ENCODE data around the gene ATP6V0E2. TPM values are rescaled to one million over a fixed set of nuclear protein-coding genes. Genes with fewer than 3 reads are reported as not detected.

ATP6V0E2 gene
- total RNA-seq, 4 donors from 2014 or later, result 1.9 to 56.7 (median 28.4) TPM

GRCh38 chr7:149873970-149874643 is 338 bp downstream of the ATP6V0E2 start:
- intact Hi-C loops (cut with DNase I; ENCODE audit: low total_unique reads) (no loop called here), in situ Hi-C loops (cut with MboI; ENCODE audit: low pct_ligation_motif_present in 1 of 4, low pct_unique_long_range_greater_than_20kb in 1 of 4, low sequenced_read_pairs in 3 of 4) (no loop called here)
- Histone ChIP-seq H3K4me3 (peak overlapping the region; percentile 53 to 72 (median 68)), H3K27me3 (no peaks in the 10 kb centered on the region), H3K9me3 (no peaks in the 10 kb centered on the region), H3K27ac (peak overlapping the region; percentile 85 to 92 (median 90)), H3K36me3 (no peaks in the 10 kb centered on the region), H3K4me1 (peaks cover 6 to 19% (median 17%) of the 10 kb centered on the region in 4 donors)
- no peak for DNase-seq
- 8% methylated on average over 37 of the region's 46 CpGs; no CpG with 5 or more reads in 1 of the 2 donors for WGBS, 2 donors (ENCODE audit: low coverage in 1 of 2)
- no peak for TF ChIP-seq EP300 (IDR thresholded peaks at IDR 0.05; ENCODE audit: low read depth)
- TF ChIP-seq, protein P1, sequence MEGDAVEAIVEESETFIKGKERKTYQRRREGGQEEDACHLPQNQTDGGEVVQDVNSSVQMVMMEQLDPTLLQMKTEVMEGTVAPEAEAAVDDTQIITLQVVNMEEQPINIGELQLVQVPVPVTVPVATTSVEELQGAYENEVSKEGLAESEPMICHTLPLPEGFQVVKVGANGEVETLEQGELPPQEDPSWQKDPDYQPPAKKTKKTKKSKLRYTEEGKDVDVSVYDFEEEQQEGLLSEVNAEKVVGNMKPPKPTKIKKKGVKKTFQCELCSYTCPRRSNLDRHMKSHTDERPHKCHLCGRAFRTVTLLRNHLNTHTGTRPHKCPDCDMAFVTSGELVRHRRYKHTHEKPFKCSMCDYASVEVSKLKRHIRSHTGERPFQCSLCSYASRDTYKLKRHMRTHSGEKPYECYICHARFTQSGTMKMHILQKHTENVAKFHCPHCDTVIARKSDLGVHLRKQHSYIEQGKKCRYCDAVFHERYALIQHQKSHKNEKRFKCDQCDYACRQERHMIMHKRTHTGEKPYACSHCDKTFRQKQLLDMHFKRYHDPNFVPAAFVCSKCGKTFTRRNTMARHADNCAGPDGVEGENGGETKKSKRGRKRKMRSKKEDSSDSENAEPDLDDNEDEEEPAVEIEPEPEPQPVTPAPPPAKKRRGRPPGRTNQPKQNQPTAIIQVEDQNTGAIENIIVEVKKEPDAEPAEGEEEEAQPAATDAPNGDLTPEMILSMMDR (IDR thresholded peaks at IDR 0.05), result no peak
- no peak for TF ChIP-seq POLR2AphosphoS5 (IDR thresholded peaks at IDR 0.05)
- no peak for TF ChIP-seq POLR2A (IDR thresholded peaks at IDR 0.05)

DNA sequence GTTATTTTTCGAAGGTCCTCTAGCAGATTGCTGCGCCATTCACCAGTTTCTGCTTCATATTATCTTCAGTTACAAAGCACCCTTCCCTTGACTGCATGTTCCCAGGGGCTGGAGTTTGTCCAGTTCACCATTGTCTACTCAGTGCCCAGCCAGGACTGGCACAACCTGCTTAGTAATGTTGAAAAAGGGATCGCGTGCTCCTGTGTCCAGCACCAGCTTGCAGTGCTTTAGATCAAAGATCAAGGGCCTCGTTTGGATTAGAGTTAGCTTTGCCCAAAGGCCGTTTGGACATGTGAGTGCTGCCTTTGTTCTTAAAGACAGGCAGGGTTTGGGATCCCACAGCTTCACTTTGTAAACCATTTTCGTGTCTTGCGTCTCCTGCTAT is 867 bp downstream of the ATP6V0E2 start:
- WGBS, 2 donors (ENCODE audit: low coverage in 1 of 2), result 73 to 92% methylated on average over 2 to 8 of the region's 8 CpGs
- peak overlapping the region in 1 of 4 donors; percentile 72 for H3K4me3 ChIP-seq
- H3K36me3 ChIP-seq, result no peaks in the 10 kb centered on the region
- DNase-seq, result no peak
- in situ Hi-C loops (cut with MboI; ENCODE audit: low pct_ligation_motif_present in 1 of 4, low pct_unique_long_range_greater_than_20kb in 1 of 4, low sequenced_read_pairs in 3 of 4) (no loop called here), intact Hi-C loops (cut with DNase I; ENCODE audit: low total_unique reads) (no loop called here)
- H3K27ac ChIP-seq, result no peak overlapping the region
- peaks cover 6 to 19% (median 17%) of the 10 kb centered on the region in 4 donors for H3K4me1 ChIP-seq
- H3K27me3 ChIP-seq, result no peaks in the 10 kb centered on the region
- TF ChIP-seq EP300 (IDR thresholded peaks at IDR 0.05; ENCODE audit: low read depth), result no peak
- TF ChIP-seq POLR2A (IDR thresholded peaks at IDR 0.05), result no peak
- TF ChIP-seq, protein P1 (IDR thresholded peaks at IDR 0.05), result no peak
- TF ChIP-seq POLR2AphosphoS5 (IDR thresholded peaks at IDR 0.05), result no peak
- H3K9me3 ChIP-seq, result no peaks in the 10 kb centered on the region

GRCh38 chr7:149875396-149875795 is 1.6 kb downstream of the ATP6V0E2 start:
- in situ Hi-C loops (cut with MboI; ENCODE audit: low pct_ligation_motif_present in 1 of 4, low pct_unique_long_range_greater_than_20kb in 1 of 4, low sequenced_read_pairs in 3 of 4) (no loop called here), intact Hi-C loops (cut with DNase I; ENCODE audit: low total_unique reads) (no loop called here)
- no peaks in the 10 kb centered on the region for H3K9me3 ChIP-seq
- H3K27me3 ChIP-seq, result no peaks in the 10 kb centered on the region
- no peak for DNase-seq
- H3K36me3 ChIP-seq, result no peaks in the 10 kb centered on the region
- 87 to 98% methylated on average over 4 of the region's 4 CpGs for WGBS, 2 donors (ENCODE audit: low coverage in 1 of 2)
- H3K4me1 ChIP-seq, result peaks cover 6 to 19% (median 17%) of the 10 kb centered on the region in 4 donors
- H3K4me3 ChIP-seq, result no peak overlapping the region
- TF ChIP-seq, protein P1 (IDR thresholded peaks at IDR 0.05), result no peak
- no peak overlapping the region for H3K27ac ChIP-seq

DNA sequence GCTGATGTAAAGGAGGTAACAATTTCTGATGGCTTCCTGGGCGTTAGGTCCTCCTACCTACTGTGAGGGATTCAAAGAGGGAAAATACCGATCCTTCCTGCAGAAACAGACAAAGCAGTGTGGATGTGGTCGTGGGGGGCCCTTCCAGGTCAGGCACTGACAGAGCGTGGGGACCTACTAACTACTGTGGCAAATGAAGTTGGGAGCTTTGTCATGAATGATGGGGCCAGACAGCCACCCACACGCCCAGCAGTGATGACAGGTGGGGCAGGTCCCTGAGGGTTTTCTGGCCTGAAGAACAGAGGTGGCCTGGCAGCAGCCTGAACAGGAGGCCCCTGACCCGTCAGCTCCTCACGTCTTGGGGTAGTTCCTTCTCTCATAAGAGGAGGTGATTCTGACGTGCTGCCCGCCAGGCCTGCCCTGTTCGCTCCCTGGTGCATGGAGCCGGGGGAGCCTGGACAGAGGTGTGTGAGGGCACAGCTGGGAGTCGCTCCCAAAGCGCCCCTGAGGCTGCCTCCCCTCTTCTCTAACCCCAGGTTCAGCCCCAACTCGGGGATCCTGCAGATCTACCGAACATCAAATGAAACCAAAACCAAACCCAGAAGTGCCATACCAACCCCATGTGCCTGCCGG is 4.2 kb downstream of the ATP6V0E2 start:
- DNase-seq, result no peak
- peaks cover 6 to 22% (median 8%) of the 10 kb centered on the region in 4 donors for H3K4me1 ChIP-seq
- intact Hi-C loops (cut with DNase I; ENCODE audit: low total_unique reads), result no loop called here
- no peaks in the 10 kb centered on the region for H3K36me3 ChIP-seq
- TF ChIP-seq EP300 (IDR thresholded peaks at IDR 0.05; ENCODE audit: low read depth) (no peak), POLR2AphosphoS5 (IDR thresholded peaks at IDR 0.05) (no peak), POLR2A (IDR thresholded peaks at IDR 0.05) (no peak)
- TF ChIP-seq, protein P1 (IDR thresholded peaks at IDR 0.05), result no peak
- WGBS, 2 donors (ENCODE audit: low coverage in 1 of 2), result 51 to 76% methylated on average over 4 to 16 of the region's 16 CpGs
- H3K9me3 ChIP-seq, result no peaks in the 10 kb centered on the region
- H3K27me3 ChIP-seq, result no peaks in the 10 kb centered on the region
- H3K4me3 ChIP-seq, result no peak overlapping the region
- in situ Hi-C loops (cut with MboI; ENCODE audit: low pct_ligation_motif_present in 1 of 4, low pct_unique_long_range_greater_than_20kb in 1 of 4, low sequenced_read_pairs in 3 of 4), result no loop called here
- peak overlapping the region; percentile 8 to 44 (median 22) for H3K27ac ChIP-seq

Data from transverse colon (tissue), 4 donors.